HG03432 (cell line): ENCODE results near the gene ATP5F1A.

Source experiments
- ATAC-seq: cut with Tn5 transposase; IDR thresholded peaks from one replicate; pipeline ENCODE4 v1.9.1; 2021; ENCODE audit warnings: mild to moderate bottlenecking, moderate library complexity; ENCODE audit not compliant: unreplicated experiment

ATP5F1A gene

GRCh38 chr18:46073474-46074331, 24.4 kb downstream of the ATP5F1A start:
- ATAC-seq, result no peak

- no peak for ATAC-seq
These were observed 25.1 kb downstream of the ATP5F1A start for GRCh38 chr18:46072959-46073358.

GRCh38 chr18:46072376-46072867, 25.7 kb downstream of the ATP5F1A start:
- no peak for ATAC-seq

- peak; percentile 76 for ATAC-seq
These were observed 26.3 kb downstream of the ATP5F1A start, which contains the start of gene PSTPIP2 for GRCh38 chr18:46071653-46072375. TSS of gene PSTPIP2 (minus strand) at chr18:46072260. CDS start at chr18:46072188, 72 bp downstream.

- no peak for ATAC-seq
These were observed 27.1 kb downstream of the ATP5F1A start for GRCh38 chr18:46070815-46071652.

DNA sequence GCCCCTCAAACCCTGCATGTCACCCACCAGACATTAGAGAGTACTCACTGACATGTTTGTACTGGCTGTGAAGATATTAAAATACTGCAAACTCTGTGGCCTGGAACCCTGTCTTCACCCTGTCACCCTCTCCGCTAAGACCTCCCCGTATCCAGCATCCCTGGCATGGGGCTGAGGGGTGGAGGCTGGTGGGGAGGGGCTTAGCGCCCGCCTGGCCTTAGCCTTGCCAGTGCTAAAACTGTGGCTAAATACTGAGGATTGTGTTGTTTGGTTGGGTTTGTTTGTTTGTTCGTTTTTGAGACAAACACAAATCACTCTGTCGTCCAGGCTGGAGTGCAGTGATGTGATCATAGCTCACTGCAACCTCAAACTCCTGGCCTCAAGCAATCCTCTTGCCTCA, 27.9 kb downstream of the ATP5F1A start:
- ATAC-seq, result no peak

DNA sequence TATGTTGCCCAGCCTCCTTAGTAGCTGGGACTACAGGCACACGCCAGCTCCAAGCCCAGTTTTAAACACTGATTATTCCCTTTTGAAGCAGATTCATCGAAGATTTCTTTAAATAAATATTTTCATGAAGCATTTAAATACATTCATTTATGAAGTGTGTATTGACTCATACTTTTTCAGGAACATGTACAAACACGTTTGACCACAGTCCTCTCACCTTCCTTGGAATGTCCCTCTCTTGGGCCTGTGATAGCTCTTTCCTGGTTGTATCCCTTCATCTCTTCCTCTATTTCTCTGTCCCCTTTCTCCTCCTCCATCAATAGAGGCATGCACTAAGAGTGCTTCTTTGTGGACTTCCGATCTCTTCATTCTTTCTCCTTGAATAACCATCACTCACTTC, 28.6 kb downstream of the ATP5F1A start:
- ATAC-seq, result no peak

DNA sequence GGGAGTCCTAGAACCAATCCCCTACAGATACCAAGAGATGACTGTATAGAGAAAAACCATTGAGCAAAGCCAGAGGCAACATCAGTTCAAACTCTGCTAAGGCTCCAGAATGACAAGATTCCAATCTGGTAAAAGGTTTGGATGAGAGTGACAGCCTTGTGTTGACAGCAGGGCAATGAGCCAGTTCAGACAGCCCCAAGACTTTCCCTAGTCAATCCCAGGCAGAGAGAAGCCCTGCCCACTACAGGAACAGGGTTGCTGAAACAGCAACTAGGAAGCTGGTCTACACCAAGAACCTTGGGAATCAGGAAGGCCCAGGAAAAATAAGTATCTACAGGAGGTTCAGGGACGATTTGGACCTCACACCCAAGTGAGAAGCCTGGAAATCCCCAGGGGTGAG, 29.3 kb downstream of the ATP5F1A start:
- ATAC-seq, result no peak

DNA sequence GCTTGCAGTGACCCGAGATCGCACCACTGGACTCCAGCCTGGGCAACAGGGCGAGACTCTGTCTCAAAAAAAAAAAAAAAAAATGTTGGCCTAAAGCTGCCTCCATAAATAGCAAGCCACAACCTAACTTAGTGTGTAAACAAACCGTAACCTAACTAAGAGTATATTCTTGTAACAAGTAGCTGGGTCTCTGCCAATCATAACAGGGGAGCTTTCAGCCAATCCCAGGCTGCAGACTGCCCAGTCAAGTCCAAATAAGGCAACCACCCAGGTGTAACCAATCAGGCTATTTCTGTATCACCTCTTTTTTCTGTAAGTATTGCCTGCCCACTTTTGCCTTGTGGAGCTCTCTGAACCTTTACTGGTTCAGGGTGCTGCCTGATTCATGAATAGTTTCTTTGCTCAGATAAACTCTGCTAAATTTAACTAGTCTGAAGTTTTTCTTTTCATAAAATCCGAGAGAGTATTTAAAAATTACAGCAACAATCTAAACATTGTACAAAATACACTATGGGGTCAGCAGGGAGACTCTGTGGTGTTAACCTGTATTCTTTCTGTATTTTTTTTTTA, 30.6 kb downstream of the ATP5F1A start:
- no peak for ATAC-seq

DNA sequence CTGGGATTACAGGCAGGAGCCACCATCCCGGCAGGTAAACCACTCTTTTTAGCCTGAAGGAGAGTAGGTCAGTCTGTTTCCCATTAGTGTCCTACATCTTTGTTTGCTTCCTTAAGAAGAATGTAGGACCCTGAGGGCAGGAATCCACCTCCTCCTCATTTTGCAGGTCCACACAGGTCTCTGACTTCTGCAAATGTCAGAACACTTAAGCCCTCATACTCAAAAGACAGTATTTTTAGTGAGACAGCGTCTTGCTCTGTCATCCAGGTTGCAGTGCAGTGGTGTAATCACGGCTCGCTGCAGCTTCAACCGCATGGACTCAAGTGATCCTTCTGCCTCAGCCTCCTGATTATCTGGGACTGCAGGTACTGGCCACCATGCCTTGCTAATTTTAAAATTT, 35.3 kb downstream of the ATP5F1A start:
- ATAC-seq, result no peak

DNA sequence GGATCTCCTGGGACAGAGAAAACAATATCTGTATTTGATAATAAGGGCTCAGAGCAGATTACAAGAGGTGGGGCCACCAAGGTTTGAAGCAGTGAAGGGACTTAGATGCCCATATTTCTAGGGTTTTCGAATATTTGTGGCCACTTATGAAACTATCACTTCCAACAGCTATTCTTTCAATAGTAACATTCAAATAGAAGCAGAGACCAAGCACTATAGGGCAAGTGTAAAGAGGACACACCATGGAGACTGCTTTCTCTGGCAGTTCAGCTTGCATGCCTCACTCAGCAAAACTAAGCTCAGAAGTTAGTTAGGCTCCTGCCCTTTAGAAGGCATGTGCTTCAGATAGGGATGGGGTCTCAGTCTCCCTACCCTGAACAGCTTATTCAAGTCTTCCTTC, 36.3 kb downstream of the ATP5F1A start:
- ATAC-seq, result no peak

DNA sequence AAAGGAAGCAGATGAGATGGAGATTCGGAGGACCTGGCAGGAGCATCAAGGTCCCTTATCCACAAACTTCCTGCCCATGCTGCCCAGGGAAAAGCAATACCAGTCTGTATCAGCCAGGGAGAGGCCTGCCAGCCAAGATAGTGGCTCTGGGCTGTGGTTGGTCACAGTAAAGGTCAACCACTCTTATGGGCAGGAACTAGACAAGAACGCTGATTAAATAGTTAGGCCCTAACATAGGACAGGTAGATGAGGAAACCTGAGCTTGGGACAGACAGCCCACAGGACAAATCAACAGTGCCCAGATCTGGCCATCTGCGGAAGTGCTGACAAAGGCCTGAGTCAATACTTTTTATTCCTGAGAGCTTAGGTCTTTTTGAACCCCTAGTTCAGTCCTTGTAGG, 36.7 kb downstream of the ATP5F1A start:
- ATAC-seq, result no peak

DNA sequence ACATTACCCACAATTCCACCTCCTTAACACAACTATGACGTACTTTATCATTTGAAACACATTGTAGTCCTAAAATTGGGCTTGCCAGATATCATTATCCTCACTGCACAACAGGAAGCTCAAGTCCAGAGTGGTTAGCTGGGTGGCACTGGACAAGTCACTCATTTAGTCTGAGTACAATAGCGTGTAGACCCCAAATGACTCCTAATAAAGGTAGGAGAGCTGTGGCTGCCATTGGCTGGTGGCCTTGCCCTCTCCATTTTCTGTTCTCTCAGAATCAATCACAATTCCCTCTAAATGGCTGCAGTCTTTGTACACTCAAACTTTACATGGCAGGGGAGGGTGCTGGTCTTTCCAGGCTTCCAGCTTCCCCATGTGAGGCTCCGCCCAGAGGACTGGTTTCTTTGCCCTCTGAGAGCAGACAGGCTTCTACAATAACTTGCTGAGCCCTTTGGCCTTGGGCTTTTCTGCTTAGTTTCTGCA, 37.7 kb downstream of the ATP5F1A start:
- no peak for ATAC-seq

- no peak for ATAC-seq
These were observed 42.3 kb downstream of the ATP5F1A start for GRCh38 chr18:46055838-46056230.

- peak; percentile 73 for ATAC-seq
These were observed 42.9 kb downstream of the ATP5F1A start for GRCh38 chr18:46054956-46055837.

DNA sequence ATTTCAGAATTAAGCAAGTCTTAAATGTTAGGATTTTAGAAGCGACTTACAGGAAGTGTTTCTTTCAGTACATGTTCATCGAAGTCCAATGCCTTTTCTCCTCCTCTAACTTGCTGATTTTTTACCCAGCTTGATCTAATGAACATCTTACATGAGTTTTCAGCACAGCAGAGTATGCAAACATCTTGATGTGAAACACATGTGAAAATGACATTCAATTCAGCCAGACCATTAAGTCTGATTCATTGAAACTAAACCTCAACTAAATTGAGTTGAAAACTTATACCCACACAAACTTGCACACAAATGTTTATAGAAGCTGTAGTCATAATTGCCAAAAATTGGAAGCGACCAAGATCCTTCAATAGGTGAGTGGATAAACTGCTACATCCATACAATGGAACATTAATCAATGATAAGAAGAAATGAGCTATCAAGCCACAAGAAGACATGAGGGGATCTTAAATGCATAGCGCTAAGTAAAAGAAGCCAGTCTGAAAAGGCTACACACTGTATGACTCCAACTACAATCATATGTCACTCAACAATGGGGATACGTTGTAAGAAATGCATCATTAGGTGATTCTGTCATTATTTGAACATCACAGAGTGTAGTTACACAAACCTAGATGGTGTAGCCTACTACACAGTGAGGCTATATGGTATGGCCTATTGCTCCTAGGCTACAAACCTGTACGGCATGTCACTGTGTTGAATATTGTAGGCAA, 44.6 kb downstream of the ATP5F1A start:
- no peak for ATAC-seq

DNA sequence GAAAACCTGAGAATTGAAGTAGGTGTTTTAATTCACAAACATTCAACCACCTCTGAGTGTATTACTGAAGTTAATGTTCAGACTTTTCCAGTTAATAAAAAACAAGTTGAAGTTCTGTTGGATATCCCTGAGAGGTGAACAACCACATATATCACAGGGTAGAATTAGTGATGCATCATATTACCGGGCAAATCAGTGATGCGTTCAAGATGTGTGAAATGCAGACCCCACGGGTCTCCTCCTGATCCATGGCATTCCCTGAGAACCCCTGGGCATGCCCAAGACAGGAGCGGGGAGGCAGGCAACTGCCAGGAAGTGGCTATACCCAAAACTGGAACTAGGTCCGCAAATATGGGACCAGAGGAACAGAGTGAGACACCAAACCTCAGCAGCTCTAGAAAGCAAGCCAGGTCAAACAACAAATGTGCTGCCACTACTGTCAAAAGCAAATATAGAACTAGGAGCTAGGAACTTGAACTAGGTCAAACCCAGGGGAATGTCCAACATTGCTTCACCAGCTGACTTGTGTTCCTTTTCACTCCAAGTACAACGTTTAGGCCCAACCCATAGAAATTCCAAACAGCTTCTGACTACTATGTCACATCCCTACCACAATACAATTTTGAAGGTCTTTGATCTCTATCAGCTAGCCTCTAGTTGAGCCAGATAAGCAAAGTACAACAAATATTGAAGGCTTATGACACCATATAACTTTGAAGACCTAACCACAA, 46.2 kb downstream of the ATP5F1A start:
- no peak for ATAC-seq

DNA sequence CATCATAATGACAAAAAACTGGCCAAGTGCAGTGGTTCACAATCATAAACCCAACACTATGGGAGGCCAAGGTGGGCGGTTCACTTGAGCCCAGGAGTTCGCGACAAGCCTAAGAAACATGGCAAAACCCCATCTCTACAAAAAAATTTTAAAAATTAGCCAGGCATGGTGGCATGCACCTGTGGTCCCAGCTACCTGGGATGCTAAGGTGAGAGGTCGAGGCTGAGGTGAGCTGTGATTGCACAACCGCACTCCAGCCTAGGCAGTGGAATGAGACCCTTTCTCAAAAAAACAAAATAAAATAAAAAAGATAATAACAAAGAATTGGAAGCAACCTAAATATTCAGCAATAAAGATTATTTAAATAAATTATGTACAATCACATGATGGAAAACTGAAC, 47.8 kb downstream of the ATP5F1A start:
- no peak for ATAC-seq
